Skin of body (tissue), 2 donors: ENCODE data around the gene ETV4. TPM values are rescaled to one million over a fixed set of nuclear protein-coding genes. Genes with fewer than 3 reads are reported as not detected.
A peak's percentile ranks its signal among the peaks of the same experiment; 100 is the strongest.
"Not testable (repeated sequence)": the region's sequence is repeated elsewhere in the genome, so short reads cannot be mapped to it uniquely, and the experiment has no call there.

ENCODE experiments used
- DNase-seq: peaks from one replicate; lab custom pipeline; 2025; lab: John Stamatoyannopoulos, UW
- total RNA-seq: library from RNA; depleted of rRNA; stranded (reverse); fragments of >200 nt; gene quantifications from one replicate; pipeline ENCODE4 v1.2.3, GENCODE V29; 2014

Gene ETV4
- total RNA-seq, 1 donor from 2014 or later: 3.0 TPM

DNA sequence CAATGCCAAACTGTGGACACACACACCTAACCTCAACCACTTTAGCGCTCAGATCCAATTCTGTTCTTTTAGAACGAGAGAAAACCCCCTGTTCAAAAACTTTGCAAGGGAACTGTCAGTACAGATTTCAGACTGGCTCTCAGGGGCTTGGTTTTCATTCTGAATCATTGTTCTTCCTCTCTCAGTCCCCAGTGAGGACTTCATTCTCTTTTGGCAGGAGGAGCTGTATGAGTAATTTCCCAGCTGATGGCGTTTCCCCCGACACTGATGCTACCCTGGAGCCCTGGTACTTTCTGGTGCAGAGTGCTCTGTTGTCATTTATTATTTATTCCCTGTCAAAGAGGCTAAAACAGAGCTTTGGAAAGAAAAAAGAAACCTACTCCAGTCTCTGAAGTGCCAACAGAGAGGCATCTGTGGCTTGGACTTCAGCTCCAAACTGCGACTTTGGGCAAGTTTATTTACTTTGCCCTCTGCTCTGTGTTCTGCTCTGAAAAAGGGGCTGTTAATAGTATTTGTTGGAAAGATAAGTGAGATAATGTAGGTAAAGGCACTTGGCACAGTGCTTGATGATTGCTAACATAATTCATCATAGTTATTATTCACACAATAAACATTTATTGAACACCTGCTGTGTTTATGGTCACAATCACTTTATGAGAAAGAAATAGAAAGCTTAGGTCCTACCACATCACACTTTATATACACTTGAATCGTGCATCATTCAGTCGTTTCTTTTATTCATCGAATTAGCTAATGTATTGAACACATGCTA, 28.3 kb downstream of the ETV4 start:
- no peak for DNase-seq

DNA sequence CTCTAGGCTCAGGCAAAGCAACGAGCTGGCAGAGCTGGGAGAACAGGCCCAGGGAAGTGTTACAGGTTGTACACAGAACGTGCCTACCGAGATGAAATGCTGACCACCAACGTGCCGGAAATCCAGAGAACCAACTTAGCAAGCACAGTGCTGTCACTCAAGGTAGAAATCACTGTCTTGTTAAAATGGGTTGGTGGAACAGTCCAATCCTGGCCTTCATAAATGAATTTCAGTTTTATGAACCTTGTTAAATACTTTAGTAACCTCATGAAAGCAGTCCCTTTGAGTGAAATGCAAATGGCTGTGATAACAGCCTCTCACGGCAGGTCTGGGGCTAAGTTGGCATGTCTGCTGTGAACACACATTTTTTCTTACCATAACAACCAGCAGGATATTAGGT, 29.0 kb downstream of the ETV4 start:
- DNase-seq: no peak

- DNase-seq: no peak
These were observed 30.5 kb downstream of the ETV4 start for GRCh38 chr17:43515656-43516055.

GRCh38 chr17:43511199-43511598, 34.9 kb downstream of the ETV4 start:
- DNase-seq: not testable (repeated sequence)

DNA sequence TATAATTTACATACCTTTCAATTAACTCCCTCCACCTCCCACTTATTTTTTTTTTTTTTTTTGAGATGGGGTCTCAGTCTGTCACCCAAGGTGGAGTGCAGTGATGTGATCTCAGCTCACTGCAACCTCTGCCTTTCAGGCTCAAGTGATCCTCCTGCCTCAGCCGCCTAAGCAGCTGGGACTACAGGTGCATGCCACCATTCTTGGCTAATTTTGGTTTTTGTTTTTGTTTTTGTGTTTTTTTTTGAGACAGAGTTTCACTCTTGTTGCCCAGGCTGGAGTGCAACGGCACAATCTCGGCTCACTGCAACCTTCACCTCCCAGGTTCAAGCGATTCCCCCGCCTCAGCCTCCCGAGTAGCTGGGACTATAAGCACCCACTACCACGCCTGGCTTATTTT, 36.7 kb downstream of the ETV4 start:
- DNase-seq: not testable (repeated sequence)

GRCh38 chr17:43490621-43491020, 55.5 kb downstream of the ETV4 start:
- DNase-seq: no peak

DNA sequence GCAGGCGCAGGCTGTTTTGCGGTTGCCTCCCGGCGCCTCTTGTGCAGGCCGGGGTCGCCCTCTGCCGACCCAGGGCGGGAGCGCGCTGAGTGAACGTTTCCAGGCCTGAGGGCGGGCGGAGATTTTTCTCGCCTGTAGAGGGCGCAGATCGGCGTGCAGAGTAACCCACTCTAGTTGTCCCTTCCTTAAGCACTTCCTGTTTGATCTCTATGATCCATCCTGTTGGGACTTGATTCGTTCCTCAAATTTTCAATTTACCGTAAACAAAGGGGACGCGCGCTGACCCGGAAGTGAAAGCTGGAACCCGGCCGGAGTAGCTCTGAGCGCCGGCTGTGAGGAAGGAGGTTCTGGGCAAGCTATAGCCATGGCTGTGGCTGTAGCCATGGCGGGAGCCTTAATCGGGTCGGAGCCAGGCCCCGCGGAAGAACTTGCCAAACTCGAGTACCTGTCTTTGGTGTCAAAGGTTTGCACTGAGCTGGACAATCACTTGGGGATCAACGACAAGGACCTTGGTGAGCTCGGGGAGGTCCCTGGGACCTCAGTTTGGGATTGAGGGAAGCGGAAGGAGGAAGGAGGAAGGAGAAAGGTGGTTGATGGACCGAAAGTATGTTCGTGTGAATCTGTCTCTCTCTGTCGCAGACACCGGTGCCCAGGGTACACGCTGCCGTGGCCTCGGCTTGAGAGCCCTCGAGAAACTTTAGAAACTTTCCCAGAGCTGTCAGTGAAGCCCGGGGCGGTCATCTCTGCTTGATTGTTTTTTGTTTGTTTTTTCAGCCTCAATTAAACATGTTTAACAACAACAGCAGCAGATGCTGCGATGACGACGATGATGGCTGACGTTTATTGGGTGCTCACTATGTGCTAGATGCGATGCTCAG, 62.2 kb downstream of the ETV4 start, which contains the start of gene DHX8:
Gene DHX8, plus strand, starts transcription at position 302 of the 878 bp plus-strand sequence. Its CDS starts 63 bp downstream, at position 365.
- DNase-seq: peak; percentile 100

- DNase-seq: no peak
These were observed 63.8 kb downstream of the ETV4 start for GRCh38 chr17:43482103-43483012.

- no peak for DNase-seq
These were observed 66.2 kb downstream of the ETV4 start for GRCh38 chr17:43479948-43480347.

Other genes with a start within 250 kb of the ETV4 start
- 16.4 TPM for gene ARL4D, start 147.3 kb downstream of the ETV4 start, total RNA-seq
- 32.1 TPM for gene DHX8, start 62.4 kb downstream of the ETV4 start, total RNA-seq
- gene MEOX1, start 115.6 kb upstream of the ETV4 start, total RNA-seq: 10.9 TPM
- 0.20 TPM for gene SOST, start 212.5 kb upstream of the ETV4 start, total RNA-seq
- 29.2 TPM for gene DUSP3, start 232.6 kb upstream of the ETV4 start, total RNA-seq
- gene CFAP97D1, start 234.1 kb upstream of the ETV4 start, total RNA-seq: not detected